ENCODE results near the gene ALOX15B. TPM values are rescaled to one million over a fixed set of nuclear protein-coding genes. Genes with fewer than 3 reads are reported as not detected.

ALOX15B gene
- total RNA-seq, 1 donor, result 5.1 TPM

DNA sequence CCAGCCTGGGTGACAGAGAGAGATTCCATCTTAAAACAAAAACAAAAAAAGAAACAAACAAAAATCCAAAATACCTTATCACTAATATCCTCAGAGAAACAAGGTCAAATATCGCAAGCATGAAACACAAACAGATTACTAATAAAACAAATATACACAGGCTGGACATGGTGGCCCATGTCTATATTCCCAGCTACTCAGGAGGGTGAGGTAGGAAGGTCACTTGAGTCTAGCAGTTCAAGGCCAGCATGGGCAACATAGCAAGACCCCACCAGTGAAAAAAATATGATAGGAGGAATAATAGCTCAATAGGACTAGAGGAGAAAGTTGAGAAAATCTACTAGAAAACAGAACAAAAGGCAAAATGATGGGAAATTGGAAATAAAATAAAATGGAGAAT lies 6.9 kb upstream of the ALOX15B start:
- no peak for DNase-seq (ENCODE audit: low read depth in 2 of 3, low spot score in 2 of 3)

DNA sequence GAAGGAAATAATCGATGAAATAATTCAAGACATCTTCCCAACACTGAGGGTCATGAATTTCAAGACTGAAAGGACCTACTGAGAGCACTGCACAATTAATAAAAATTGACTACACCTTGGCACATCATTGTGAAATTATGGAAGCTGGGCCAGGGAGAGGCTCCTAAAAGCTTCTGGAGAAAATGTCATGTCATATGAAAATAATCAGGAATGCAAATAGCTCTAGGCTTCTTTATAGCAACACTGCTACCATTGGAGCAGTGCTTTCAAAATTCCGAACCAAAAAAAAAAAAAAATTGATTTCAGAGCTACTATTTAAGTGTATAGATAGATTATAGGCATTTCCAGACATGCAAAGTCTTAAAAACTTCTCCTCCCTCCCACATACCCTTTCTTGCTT lies 6.4 kb upstream of the ALOX15B start:
- DNase-seq (ENCODE audit: low read depth in 2 of 3, low spot score in 2 of 3), result no peak

DNA sequence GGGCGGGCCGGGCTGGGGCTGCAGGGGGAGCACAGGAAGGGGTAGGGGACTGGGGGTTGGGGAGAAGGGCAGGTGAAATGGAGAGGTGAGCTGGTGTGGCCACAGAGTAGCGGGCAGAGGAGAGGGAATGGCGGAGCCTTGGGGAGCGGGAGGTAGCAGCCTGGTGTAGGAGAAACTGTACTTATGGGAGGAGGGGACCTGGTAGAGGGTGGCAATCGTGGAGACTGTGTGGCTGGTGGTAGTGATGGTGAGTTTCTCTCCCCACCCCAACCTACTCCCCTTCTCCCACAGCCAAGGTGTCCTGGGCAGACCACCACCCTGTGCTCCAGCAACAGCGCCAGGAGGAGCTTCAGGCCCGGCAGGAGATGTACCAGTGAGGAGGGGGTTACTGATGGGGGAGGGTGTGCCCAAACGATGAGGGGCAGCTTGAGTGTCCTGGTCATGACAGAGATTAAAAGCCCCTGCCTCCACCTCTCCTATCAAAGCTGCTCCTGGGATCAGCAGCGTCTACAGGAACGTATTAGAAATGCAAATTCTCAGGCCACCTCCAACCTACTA lies 831 bp downstream of the ALOX15B start:
- no peak for DNase-seq (ENCODE audit: low read depth in 2 of 3, low spot score in 2 of 3)

DNA sequence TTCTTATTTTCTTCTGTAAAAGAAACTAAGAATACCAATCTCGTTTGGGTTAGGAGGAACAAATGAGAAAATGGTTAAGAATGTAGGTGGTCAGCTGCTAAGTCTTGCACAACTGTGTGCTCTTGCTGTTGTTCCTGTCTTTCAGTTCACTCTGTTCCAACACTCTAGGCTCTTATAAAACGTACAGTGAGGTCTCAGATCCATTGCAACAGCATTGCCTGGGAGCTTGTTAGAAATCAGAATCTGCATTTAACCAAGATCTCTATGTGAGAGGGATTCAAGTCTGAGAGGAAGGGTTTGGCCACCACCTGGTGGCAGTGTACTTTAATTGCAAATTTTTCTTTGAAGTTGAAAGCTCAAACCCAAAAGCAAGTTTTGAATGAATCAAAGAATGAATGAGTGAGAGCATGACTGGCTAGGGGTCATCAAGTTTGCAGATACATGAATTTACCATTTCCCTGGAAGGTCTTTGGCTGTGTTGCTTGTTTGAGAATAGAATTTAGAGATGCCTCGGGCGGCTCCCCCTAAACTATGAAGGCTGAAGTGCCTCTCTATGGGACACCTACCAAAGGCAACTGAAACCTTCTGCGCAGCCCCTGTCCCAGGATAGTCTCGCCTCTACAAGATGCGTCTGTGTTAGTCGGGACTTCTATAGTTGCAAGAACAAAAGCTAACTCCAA lies 2.5 kb downstream of the ALOX15B start:
- DNase-seq (ENCODE audit: low read depth in 2 of 3, low spot score in 2 of 3), result peak in 2 of 3 donors; percentile 65 to 82

GRCh38 chr17:8041979-8042378 lies 3.1 kb downstream of the ALOX15B start:
- no peak for DNase-seq (ENCODE audit: low read depth in 2 of 3, low spot score in 2 of 3)

DNA sequence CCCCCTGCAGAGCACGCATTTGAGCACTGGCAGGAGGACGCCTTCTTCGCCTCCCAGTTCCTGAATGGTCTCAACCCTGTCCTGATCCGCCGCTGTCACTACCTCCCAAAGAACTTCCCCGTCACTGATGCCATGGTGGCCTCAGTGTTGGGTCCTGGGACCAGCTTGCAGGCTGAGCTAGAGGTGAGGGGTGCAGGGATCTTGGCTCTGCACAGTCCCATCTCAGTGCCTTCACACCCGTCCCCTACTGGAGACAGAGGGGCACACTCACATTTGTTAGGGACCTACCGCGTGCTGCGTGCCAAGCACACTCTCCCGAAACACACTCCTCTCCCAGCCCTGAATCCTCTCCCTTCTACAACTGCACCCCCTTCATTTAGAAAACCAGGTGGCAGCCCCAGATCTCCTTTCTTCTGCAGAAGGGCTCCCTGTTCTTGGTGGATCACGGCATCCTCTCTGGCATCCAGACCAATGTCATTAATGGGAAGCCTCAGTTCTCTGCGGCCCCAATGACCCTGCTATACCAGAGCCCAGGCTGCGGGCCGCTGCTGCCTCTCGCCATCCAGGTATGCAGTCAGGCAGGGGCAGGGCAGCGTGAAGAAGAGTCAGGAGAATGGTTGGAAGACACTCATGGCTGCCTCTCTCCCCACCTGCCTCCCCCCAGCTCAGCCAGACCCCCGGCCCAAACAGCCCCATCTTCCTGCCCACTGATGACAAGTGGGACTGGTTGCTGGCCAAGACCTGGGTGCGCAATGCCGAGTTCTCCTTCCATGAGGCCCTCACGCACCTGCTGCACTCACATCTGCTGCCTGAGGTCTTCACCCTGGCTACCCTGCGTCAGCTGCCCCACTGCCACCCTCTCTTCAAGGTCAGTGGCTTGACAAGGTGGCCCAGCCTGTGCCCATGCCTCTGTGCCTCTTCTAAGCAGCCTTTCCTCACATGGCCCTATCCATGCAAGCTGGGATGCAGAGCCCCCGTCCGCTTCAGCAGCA lies 6.3 kb downstream of the ALOX15B start:
- no peak for DNase-seq (ENCODE audit: low read depth in 2 of 3, low spot score in 2 of 3)

DNA sequence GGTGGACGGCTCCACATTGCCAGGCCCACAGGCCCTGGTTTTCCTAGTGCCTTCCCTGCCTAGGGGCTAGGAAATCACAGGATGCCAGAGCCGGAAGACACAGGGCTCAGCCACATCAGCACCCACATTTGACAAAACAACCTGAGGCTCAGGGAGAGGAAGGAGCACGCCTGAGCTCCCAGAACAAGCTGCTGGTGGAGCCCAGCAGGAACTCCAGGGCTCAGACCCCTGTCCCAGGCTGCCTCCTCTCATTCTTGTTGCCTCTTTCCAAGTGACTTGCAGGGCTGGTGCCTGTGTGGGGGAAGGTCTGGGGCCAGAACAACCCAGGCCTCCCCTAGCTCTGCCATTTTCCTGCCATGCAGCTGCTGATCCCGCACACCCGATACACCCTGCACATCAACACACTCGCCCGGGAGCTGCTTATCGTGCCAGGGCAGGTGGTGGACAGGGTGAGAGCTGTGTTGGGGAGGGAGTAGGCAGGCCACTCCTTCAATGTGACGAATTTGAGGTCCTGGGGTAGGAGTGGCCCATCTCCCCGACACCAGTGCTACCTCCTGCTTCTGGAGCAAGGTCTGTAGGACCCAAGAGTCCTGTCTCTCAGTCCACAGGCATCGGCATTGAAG lies 7.6 kb downstream of the ALOX15B start:
- no peak for DNase-seq (ENCODE audit: low read depth in 2 of 3, low spot score in 2 of 3)

DNA sequence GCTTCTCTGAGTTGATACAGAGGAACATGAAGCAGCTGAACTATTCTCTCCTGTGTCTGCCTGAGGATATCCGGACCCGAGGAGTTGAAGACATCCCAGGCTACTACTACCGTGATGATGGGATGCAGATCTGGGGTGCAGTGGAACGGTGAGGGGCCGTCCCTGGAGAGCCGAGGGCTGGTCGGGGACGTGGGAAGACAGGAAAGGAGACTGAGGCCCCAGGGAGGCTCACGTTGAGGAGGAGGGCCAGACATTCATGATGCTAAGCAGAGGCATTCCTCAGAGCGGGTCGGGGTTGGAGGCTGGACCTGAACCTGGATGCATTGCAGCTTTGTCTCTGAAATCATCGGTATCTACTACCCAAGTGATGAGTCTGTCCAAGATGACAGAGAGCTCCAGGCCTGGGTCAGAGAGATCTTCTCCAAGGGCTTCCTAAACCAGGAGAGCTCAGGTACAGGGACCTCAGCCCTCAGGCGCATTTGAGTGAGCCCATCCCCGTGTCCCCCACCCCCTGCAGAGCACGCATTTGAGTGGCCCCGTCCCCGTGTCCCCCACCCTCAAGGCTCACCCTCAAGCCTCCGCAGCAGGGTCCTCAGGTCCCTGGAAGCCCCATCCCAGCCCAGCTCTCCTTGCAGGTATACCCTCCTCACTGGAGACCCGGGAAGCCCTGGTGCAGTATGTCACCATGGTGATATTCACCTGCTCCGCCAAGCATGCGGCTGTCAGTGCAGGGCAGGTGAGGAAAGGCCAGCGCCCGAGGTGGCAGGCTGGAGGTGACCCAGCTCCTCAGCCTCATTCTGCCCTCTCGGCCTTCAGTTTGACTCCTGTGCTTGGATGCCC lies 8.3 kb downstream of the ALOX15B start:
- no peak for DNase-seq (ENCODE audit: low read depth in 2 of 3, low spot score in 2 of 3)

DNA sequence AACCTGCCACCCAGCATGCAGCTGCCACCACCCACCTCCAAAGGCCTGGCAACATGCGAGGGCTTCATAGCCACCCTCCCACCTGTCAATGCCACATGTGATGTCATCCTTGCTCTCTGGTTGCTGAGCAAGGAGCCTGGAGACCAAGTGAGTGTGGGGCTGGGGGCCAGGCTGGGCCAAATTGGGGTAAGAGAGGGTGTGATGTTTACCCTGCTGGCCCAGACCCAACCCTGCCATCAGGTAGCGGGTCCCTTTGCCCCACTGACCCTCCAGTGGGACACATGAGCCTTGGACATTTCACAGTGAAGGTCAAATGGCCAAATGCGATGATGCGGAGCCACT lies 8.9 kb downstream of the ALOX15B start:
- no peak for DNase-seq (ENCODE audit: low read depth in 2 of 3, low spot score in 2 of 3)

DNA sequence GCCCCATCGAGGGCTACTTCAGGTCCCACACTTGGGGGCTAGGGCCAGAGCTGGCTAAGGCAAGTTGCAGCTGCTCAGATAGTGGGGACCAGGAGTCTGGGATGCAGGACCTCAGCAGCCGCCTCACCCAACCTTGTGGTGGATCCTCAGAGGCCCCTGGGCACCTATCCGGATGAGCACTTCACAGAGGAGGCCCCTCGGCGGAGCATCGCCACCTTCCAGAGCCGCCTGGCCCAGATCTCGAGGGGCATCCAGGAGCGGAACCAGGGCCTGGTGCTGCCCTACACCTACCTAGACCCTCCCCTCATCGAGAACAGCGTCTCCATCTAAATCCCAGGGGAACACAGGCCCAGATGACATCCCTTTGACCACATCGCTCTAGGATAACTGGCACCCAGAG lies 9.4 kb downstream of the ALOX15B start:
- no peak for DNase-seq (ENCODE audit: low read depth in 2 of 3, low spot score in 2 of 3)

- no peak for DNase-seq (ENCODE audit: low read depth in 2 of 3, low spot score in 2 of 3)
These were observed 9.9 kb downstream of the ALOX15B start for GRCh38 chr17:8048736-8049135.

- DNase-seq (ENCODE audit: low read depth in 2 of 3, low spot score in 2 of 3), result no peak
These were observed 13.0 kb downstream of the ALOX15B start for GRCh38 chr17:8051831-8052230.

DNA sequence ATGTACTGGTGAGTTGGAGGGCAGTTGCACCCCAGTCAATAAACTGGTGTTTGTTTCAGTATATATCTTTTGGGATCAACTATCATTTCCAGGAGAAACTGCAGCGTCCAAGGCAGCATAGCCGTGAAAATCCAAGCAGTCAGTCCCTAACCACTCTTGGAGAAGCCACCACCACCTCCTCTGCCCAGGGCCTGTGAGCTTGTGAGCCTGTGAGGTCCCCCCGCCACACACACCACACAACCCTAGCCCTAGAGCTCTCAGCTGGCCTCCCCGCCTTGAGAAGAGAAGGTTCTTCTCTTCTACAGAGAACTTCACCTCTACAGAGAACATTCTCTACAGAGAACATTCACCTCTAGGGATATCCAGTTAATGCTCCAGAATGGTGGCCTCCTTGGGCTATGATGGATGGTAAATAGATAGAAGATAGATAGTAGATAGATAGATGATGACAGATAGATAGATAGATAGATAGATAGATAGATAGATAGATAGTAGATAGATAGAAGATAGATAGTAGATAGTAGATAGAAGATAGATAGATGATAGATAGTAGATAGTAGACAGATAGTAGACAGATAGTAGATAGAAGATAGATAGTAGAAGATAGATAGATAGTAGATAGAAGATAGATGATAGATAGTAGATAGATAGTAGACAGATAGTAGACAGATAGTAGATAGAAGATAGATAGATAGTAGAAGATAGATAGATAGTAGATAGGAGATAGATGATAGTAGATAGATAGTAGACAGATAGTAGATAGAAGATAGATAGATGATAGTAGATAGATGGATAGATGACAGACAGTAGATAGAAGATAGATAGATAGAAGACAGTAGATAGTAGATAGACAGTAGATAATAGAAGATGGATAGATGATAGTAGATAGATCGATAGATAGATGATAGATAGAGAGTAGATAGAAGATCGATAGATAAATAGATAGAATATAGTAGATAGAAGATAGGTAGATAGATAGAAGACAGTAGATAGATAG lies 13.7 kb downstream of the ALOX15B start:
- DNase-seq (ENCODE audit: low read depth in 2 of 3, low spot score in 2 of 3), result no peak

DNA sequence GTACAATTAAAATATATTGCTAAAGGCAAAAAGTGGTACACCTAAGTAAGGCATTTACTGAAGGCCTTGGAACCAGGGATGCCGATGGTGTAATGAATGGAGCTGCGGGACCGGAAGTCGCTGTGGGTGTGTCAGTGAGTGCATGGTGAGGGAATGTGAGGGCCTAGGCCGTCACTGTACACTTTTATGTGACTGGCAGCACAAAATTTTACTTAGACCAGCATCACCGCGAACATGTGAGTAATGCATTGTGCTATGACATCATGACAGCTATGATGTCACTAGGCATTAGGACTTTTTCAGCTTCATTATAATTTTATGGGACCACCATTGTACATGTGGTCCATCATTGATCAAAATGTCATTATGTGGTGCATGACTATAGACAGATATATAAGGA lies 14.7 kb downstream of the ALOX15B start:
- DNase-seq (ENCODE audit: low read depth in 2 of 3, low spot score in 2 of 3), result no peak

GRCh38 chr17:8055851-8056231 lies 17.0 kb downstream of the ALOX15B start:
- no peak for DNase-seq (ENCODE audit: low read depth in 2 of 3, low spot score in 2 of 3)

DNA sequence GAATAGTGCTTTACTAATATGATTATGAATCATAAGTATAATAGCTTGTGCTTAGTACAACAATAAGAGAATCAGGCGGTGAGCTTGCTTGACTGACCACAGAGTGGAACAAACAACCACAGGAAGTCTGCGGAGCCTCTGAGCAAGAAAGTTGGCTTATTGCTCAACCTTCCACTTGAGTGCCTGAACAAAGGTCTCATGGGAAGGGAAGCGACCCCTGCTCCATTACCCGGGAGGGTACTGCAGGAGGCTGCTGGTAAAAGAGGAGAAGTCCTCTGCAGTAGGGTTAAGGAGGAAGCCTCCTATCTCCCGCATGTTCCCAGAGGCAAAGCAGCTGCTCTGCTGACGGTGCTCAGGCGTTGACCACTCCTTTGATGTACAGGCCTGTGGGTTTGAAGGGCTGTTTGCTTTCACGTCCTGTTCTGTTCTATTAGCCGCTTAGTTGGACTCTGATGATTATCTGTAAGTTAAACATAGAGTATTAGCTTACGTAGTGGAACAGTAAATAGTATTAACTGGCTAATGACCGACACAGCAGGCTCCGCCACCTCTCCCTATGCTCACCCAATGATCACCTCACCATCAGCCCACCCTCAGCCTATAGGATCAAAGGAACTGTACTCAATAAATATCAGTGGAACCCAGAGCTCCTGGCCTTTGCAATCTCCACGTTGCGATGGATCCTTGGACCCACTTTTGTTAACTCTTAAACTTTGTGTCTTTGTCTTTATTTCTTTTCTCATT lies 17.5 kb downstream of the ALOX15B start:
- DNase-seq (ENCODE audit: low read depth in 2 of 3, low spot score in 2 of 3), result peak in 2 of 3 donors; percentile 85 to 90

DNA sequence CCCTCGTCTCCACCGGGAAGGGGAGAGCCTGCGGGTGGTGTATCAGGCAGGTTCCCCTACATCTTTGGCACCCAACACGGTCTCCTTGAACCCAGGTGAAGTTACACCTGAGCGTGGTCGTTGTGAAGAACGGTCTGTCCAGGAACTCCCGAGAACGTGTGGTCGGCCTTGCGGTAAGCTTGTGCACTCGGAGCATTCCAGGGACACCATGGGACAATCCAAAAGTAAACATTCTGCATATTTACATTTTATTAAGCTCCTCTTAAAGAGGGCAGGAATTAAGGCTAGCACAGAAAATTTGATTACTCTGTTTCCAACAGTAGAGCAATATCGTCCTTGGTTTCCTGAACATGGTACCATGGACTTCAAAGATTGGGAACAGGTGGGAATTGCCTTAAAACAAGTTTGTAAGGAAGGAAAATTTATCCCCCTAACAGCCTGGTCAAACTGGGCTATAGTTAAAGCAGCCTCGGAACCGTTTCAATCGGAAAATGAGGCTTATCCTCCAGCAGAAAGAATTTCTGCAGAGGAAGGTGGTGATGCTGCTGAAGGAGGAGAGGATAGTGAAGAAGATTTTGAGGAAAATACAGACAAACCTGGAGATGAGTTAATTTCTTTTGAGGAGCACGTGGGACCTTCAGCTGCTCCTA lies 18.2 kb downstream of the ALOX15B start:
- no peak for DNase-seq (ENCODE audit: low read depth in 2 of 3, low spot score in 2 of 3)

DNA sequence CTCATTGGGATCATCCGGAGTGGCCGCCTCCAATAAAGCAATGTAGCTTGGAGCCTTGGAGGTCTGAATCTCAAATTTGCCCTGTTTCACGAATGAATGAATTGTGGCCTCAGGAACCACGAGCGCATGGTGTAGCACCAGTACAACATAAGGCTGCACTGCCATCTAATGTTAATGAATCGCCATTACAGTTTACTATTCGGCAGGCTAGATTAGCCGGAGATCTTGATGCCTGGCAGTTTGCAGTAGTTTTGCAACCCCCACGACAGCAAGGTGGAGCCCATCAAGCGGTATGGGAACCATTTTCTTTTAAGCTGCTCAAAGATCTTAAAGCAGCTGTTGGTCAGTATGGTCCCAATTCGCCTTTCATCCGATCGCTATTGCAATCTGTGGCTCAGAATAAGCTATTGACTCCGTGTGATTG lies 18.8 kb downstream of the ALOX15B start:
- DNase-seq (ENCODE audit: low read depth in 2 of 3, low spot score in 2 of 3), result peak; percentile 36 to 89 (median 76)

All from hematopoietic multipotent progenitor cell (in vitro differentiated cells).